Peyer's patch (tissue), 4 donors: ENCODE data around the gene MRPS9. TPM values are rescaled to one million over a fixed set of nuclear protein-coding genes. Genes with fewer than 3 reads are reported as not detected.
A peak's percentile ranks its signal among the peaks of the same experiment; 100 is the strongest.

ENCODE experiments used
- DNase-seq, 3 donors: peaks; one replicate each; pipeline ENCODE4 v3.0.0-alpha.2; 2017 to 2019
- H3K27ac ChIP-seq, 4 donors: fragments of 200-600 bp; sonication (generic); one replicate each; pipeline ENCODE4 v1.5.1; 2016 to 2019
- H3K27me3 ChIP-seq, 2 donors: fragments of 200-600 bp; sonication (generic); one replicate each; pipeline ENCODE4 v1.5.1; 2019
- H3K36me3 ChIP-seq, 3 donors: fragments of 200-600 bp; sonication (generic); one replicate each; pipeline ENCODE4 v1.5.1; 2016 to 2019
- H3K4me1 ChIP-seq, 4 donors: fragments of 200-600 bp; sonication (generic); one replicate each; pipeline ENCODE4 v1.5.1; 2016 to 2019
- H3K4me3 ChIP-seq, 4 donors: fragments of 200-600 bp; sonication (generic); 1 replicate in 3 of 4; 2 replicates in 1 of 4; pipeline ENCODE4 v1.5.1; 2016 to 2019; ENCODE audit warnings: mild to moderate bottlenecking in 1 of 4
- H3K9me3 ChIP-seq, 4 donors: fragments of 200-600 bp; sonication (generic); one replicate each; pipeline ENCODE4 v1.5.1; 2016 to 2019; ENCODE audit warnings: mild to moderate bottlenecking in 1 of 4
- CTCF ChIP-seq, 6 experiments: fragments of 450-650 bp in 4 of 6; fragments of 200-600 bp in 2 of 6; sonication (generic) in 1 of 6; IDR thresholded peaks; one replicate each; pipeline ENCODE4 v1.5.1; 2017 to 2019; ENCODE audit warnings: antibody characterized with exemption in 6 of 6, mild to moderate bottlenecking in 3 of 6, moderate library complexity in 1 of 6
- POLR2A ChIP-seq, 2 donors: fragments of 450-650 bp; IDR thresholded peaks; one replicate each; pipeline ENCODE4 v1.5.1; 2017; ENCODE audit warnings: antibody characterized with exemption in 2 of 2, mild to moderate bottlenecking in 2 of 2, moderate library complexity in 2 of 2
- total RNA-seq, 4 donors: library from RNA; depleted of rRNA; stranded (reverse); fragments of >200 nt; gene quantifications; one replicate each; pipeline ENCODE4 v1.1.0, GENCODE V29; 2016

The MRPS9 gene
- total RNA-seq, 4 donors from 2014 or later, result 9.7 to 34.7 (median 17.5) TPM

GRCh38 chr2:105111365-105112150 lies 73.7 kb downstream of the MRPS9 start:
- Histone ChIP-seq H3K4me1 (no peaks in the 10 kb centered on the region), H3K36me3 (no peaks in the 10 kb centered on the region), H3K4me3 (no peak overlapping the region), H3K27me3 (no peaks in the 10 kb centered on the region), H3K9me3 (no peaks in the 10 kb centered on the region), H3K27ac (no peak overlapping the region)
- no peak for DNase-seq
- no peak for TF ChIP-seq POLR2A (IDR thresholded peaks at IDR 0.05)
- no peak for TF ChIP-seq CTCF (IDR thresholded peaks at IDR 0.05)

GRCh38 chr2:105112345-105112744 lies 74.5 kb downstream of the MRPS9 start:
- no peak for DNase-seq
- no peak for TF ChIP-seq POLR2A (IDR thresholded peaks at IDR 0.05)
- no peak for TF ChIP-seq CTCF (IDR thresholded peaks at IDR 0.05)
- no peak overlapping the region for H3K27ac ChIP-seq
- H3K27me3 ChIP-seq, result no peaks in the 10 kb centered on the region
- H3K4me3 ChIP-seq, result no peak overlapping the region
- H3K9me3 ChIP-seq, result no peaks in the 10 kb centered on the region
- H3K36me3 ChIP-seq, result no peaks in the 10 kb centered on the region
- H3K4me1 ChIP-seq, result no peaks in the 10 kb centered on the region

- TF ChIP-seq CTCF (IDR thresholded peaks at IDR 0.05), result no peak
- no peak for TF ChIP-seq POLR2A (IDR thresholded peaks at IDR 0.05)
Measured at GRCh38 chr2:105113616-105114291, 75.9 kb downstream of the MRPS9 start.

GRCh38 chr2:105114551-105114950 lies 76.7 kb downstream of the MRPS9 start:
- H3K27ac ChIP-seq, result no peak overlapping the region
- H3K36me3 ChIP-seq, result no peaks in the 10 kb centered on the region
- no peak for TF ChIP-seq POLR2A (IDR thresholded peaks at IDR 0.05)
- peak; percentile 44 to 78 (median 60) for TF ChIP-seq CTCF (IDR thresholded peaks at IDR 0.05)
- H3K9me3 ChIP-seq, result no peaks in the 10 kb centered on the region
- H3K4me1 ChIP-seq, result no peaks in the 10 kb centered on the region
- H3K27me3 ChIP-seq, result no peaks in the 10 kb centered on the region
- DNase-seq, result no peak
- no peak overlapping the region for H3K4me3 ChIP-seq

More at GRCh38 chr2:105113616-105114291, 75.9 kb downstream of the MRPS9 start:
- Histone ChIP-seq H3K27me3 (no peaks in the 10 kb centered on the region), H3K9me3 (no peaks in the 10 kb centered on the region), H3K36me3 (no peaks in the 10 kb centered on the region), H3K4me3 (no peak overlapping the region), H3K4me1 (no peaks in the 10 kb centered on the region), H3K27ac (no peak overlapping the region)
- DNase-seq, result no peak

- DNase-seq, result no peak
- no peaks in the 10 kb centered on the region for H3K4me1 ChIP-seq
Measured at GRCh38 chr2:105116348-105116747, 78.5 kb downstream of the MRPS9 start.

More at GRCh38 chr2:105116348-105116747, 78.5 kb downstream of the MRPS9 start:
- Histone ChIP-seq H3K4me3 (no peak overlapping the region), H3K36me3 (no peaks in the 10 kb centered on the region), H3K27ac (no peak overlapping the region), H3K9me3 (no peaks in the 10 kb centered on the region), H3K27me3 (no peaks in the 10 kb centered on the region)
- no peak for TF ChIP-seq CTCF (IDR thresholded peaks at IDR 0.05)
- TF ChIP-seq POLR2A (IDR thresholded peaks at IDR 0.05), result no peak
